ENCODE results near the gene SECISBP2L. TPM values are rescaled to one million over a fixed set of nuclear protein-coding genes. Genes with fewer than 3 reads are reported as not detected.
"Not testable (repeated sequence)": the region's sequence is repeated elsewhere in the genome, so short reads cannot be mapped to it uniquely, and the experiment has no call there.

SECISBP2L gene
- total RNA-seq, 3 donors from 2014 or later, result 49.2 to 70.6 (median 62.3) TPM

DNA sequence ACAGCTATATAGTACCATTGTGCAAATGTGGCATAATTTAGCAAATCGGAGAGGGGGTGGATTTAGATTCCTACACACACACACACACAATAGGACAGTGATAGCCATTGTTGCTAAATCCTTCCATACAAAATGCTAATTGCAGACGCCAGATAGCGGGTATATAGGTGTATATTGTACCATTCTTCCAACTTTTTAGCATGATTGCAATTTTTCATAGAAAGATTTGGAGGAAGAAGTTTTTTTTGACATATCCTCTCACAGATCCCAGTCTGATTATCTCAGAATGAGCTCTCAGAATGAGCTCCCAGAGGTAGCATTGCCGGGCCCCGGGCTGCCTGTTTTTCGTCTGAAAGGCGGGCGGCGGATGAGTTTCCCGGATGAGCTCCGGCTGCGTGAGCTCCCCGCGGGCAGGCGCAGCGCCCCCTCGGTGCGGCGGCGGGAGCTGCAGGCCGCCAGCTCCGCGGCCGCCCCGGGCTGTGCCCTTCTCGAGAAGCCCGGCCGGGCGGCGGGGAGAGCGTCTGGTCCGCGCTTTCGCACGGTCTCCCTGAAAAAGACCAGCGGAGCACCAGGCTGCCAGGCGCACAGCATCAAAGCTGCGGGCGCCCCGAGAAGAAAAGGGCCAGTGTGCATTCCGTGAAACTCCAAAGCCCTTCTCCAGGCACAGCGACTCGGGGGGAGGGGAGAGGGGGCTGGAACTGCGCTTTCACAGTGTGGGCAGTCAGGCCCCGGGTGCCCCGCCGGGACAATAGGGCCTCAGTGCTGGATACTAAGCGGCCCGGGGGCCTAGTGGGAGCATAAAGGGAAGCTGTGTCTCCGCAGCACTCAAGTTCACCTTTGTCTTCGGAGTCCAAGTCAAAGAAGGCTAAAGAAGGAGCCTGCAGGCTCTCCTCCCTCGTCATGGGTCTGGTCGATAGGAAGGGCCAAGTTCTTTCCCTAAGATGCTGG is 70.5 kb downstream of the SECISBP2L start:
- TF ChIP-seq POLR2AphosphoS5 (IDR thresholded peaks at IDR 0.05) (no peak), POLR2A (IDR thresholded peaks at IDR 0.05) (no peak)
- TF ChIP-seq, protein P1, sequence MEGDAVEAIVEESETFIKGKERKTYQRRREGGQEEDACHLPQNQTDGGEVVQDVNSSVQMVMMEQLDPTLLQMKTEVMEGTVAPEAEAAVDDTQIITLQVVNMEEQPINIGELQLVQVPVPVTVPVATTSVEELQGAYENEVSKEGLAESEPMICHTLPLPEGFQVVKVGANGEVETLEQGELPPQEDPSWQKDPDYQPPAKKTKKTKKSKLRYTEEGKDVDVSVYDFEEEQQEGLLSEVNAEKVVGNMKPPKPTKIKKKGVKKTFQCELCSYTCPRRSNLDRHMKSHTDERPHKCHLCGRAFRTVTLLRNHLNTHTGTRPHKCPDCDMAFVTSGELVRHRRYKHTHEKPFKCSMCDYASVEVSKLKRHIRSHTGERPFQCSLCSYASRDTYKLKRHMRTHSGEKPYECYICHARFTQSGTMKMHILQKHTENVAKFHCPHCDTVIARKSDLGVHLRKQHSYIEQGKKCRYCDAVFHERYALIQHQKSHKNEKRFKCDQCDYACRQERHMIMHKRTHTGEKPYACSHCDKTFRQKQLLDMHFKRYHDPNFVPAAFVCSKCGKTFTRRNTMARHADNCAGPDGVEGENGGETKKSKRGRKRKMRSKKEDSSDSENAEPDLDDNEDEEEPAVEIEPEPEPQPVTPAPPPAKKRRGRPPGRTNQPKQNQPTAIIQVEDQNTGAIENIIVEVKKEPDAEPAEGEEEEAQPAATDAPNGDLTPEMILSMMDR (IDR thresholded peaks at IDR 0.05), result peak; percentile 34 to 84 (median 45)
- intact Hi-C loops (cut with DNase I; ENCODE audit: low total_unique reads), result no loop called here
- DNase-seq (ENCODE audit: low spot score in 2 of 2), result peak; percentile 48 to 72
- H3K27ac ChIP-seq, result peak overlapping the region; percentile 85 to 92
- H3K4me3 ChIP-seq, result peak overlapping the region; percentile 46 to 75 (median 56)
- H3K4me1 ChIP-seq, result no peaks in the 10 kb centered on the region
- H3K36me3 ChIP-seq, result no peaks in the 10 kb centered on the region
- no peaks in the 10 kb centered on the region for H3K9me3 ChIP-seq
- no peaks in the 10 kb centered on the region for H3K27me3 ChIP-seq

DNA sequence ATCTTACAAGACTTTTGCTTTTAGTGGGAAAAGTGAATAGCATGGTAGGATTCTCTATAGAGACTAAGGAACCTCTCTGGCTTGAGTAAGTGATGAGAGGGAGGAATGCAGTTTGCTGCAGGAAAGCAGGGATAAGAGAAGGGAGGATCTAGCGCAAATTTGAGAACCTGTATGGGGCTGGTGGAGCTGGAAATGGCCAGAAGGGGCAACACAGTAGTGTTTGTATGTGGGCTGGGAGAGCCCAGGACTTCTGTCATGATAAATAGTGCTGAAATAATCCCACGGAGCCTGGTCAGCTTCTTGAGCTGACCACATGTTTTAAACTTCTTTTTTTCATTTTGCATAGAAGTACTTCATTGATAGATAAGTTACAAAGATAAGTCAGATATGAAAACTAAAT is 71.4 kb downstream of the SECISBP2L start:
- TF ChIP-seq, protein P1 (IDR thresholded peaks at IDR 0.05), result no peak
- TF ChIP-seq POLR2A (IDR thresholded peaks at IDR 0.05) (no peak), POLR2AphosphoS5 (IDR thresholded peaks at IDR 0.05) (no peak)
- H3K36me3 ChIP-seq, result no peaks in the 10 kb centered on the region
- H3K27me3 ChIP-seq, result no peaks in the 10 kb centered on the region
- intact Hi-C loops (cut with DNase I; ENCODE audit: low total_unique reads), result no loop called here
- no peak overlapping the region for H3K4me3 ChIP-seq
- DNase-seq (ENCODE audit: low spot score in 2 of 2), result no peak
- H3K4me1 ChIP-seq, result no peaks in the 10 kb centered on the region
- H3K27ac ChIP-seq, result no peak overlapping the region
- H3K9me3 ChIP-seq, result no peaks in the 10 kb centered on the region

DNA sequence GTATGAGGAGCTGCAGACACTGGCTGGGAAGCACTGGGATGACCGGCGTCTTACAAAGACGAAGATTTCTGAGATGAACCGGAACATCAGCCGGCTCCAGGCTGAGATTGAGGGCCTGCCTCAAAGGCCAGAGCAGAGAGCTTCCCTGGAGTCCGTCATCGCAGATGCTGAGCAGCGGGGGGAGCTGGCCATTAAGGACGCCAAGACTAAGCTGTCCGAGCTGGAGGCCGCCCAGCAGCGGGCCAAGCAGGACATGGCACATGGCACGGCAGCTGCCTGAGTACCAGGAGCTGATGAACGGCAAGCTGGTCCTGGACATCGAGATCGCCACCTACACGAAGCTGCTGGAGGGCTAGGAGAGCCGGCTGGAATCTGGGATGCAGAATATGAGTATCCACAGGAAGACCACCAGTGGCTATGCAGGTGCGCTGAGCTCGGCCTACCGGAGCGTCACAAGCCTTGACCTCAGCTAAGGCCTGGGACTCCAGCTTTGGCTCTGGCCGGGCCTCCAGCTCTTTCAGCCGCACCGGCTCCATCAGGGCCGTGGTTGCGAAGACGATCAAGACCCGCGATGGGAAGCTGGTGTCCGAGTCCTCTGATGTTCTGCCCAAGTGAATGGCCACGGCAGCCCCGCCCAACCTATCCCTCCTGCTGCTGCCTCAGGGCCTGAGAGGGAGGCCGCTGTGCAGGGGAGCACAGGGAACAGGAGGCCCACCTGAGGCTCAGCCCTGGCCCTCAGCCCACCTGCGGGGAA is 73.3 kb downstream of the SECISBP2L start:
- no peak for DNase-seq (ENCODE audit: low spot score in 2 of 2)
- H3K4me1 ChIP-seq, result no peaks in the 10 kb centered on the region
- H3K36me3 ChIP-seq, result no peaks in the 10 kb centered on the region
- no peaks in the 10 kb centered on the region for H3K9me3 ChIP-seq
- no peak overlapping the region for H3K27ac ChIP-seq
- H3K27me3 ChIP-seq, result no peaks in the 10 kb centered on the region
- TF ChIP-seq POLR2A (IDR thresholded peaks at IDR 0.05), result no peak
- no peak for TF ChIP-seq POLR2AphosphoS5 (IDR thresholded peaks at IDR 0.05)
- TF ChIP-seq, protein P1 (IDR thresholded peaks at IDR 0.05), result no peak
- intact Hi-C loops (cut with DNase I; ENCODE audit: low total_unique reads), result no loop called here
- H3K4me3 ChIP-seq, result no peak overlapping the region

DNA sequence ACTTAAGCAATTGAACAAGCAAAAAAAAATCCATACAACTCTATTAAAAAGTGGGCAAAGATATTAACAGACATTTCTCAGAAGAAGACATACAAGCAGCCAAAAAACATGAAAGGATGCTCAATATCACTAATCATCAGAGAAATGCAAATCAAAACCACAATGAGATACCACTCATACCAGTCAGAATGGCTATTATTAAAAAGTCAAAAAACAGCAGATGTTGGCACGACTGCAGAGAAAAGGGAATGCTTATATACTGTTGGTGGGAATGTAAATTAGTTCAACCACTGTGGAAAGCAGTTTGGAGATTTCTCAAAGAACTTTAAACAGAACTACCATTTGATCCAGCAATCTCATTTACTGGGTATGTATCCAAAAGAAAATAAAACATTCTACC is 75.3 kb downstream of the SECISBP2L start:
- intact Hi-C loops (cut with DNase I; ENCODE audit: low total_unique reads); H3K36me3 ChIP-seq; H3K4me3 ChIP-seq; DNase-seq (ENCODE audit: low spot score in 2 of 2); H3K27ac ChIP-seq; H3K4me1 ChIP-seq; H3K27me3 ChIP-seq; H3K9me3 ChIP-seq: not testable (repeated sequence)

DNA sequence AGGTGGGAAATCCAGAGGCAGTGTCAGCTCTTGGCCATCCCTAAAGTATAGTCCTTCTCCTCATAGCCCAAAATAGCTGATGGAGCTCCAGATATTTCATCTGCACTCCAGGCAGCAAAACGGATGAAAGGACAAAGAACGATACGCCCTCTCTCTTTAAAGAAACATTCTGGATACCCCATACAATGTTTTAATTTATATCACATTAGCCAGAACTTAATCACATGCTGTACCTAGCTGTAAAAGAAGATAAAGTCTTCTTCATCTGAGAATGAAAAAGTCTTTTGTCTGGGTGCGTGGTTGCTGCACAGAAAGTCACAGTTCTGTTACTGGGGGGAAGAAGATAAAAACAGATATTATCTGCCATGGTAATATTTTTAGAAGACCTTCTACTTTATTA is 78.2 kb downstream of the SECISBP2L start:
- intact Hi-C loops (cut with DNase I; ENCODE audit: low total_unique reads), result no loop called here
- H3K4me1 ChIP-seq, result no peaks in the 10 kb centered on the region
- H3K36me3 ChIP-seq, result no peaks in the 10 kb centered on the region
- H3K4me3 ChIP-seq, result no peak overlapping the region
- no peaks in the 10 kb centered on the region for H3K9me3 ChIP-seq
- DNase-seq (ENCODE audit: low spot score in 2 of 2), result no peak
- H3K27ac ChIP-seq, result no peak overlapping the region
- H3K27me3 ChIP-seq, result no peaks in the 10 kb centered on the region
- no peak for TF ChIP-seq POLR2AphosphoS5 (IDR thresholded peaks at IDR 0.05)
- TF ChIP-seq, protein P1 (IDR thresholded peaks at IDR 0.05), result no peak
- TF ChIP-seq POLR2A (IDR thresholded peaks at IDR 0.05), result no peak
